ENCODE results near the gene PHF20.
"Not testable (repeated sequence)": the region's sequence is repeated elsewhere in the genome, so short reads cannot be mapped to it uniquely, and the experiment has no call there.

The PHF20 gene

GRCh38 chr20:35899064-35899463 is 127.2 kb downstream of the PHF20 start:
- CTCF ChIA-PET = no interaction called here
- 100% methylated on average over 1 of the region's 3 CpGs for WGBS (ENCODE audit: insufficient coverage)
- no peak for DNase-seq
- no peak overlapping the region for H3K4me3 ChIP-seq (ENCODE audit: control insufficient read depth in 1 of 7, extremely low read depth in 1 of 7, insufficient read depth in 4 of 7, low read depth in 2 of 7, low read length in 6 of 7)
- peaks cover 0 to 3% (median 0%) of the 10 kb centered on the region in 5 experiments for H3K9me3 ChIP-seq (ENCODE audit: control extremely low read depth in 1 of 5, control insufficient read depth in 4 of 5, insufficient read depth in 2 of 5, low read depth in 1 of 5, low read length in 4 of 5)
- POLR2A ChIA-PET = no interaction called here
- H3K4me1 ChIP-seq (ENCODE audit: control extremely low read depth in 1 of 4, control insufficient read depth in 4 of 4, insufficient read depth in 4 of 4, low read length in 3 of 4) = peaks cover 0 to 2% (median 0%) of the 10 kb centered on the region in 4 experiments
- no peak overlapping the region for H3K27ac ChIP-seq (ENCODE audit: insufficient read depth in 1 of 2, low read depth in 1 of 2, low read length in 2 of 2, poor library complexity in 1 of 2, severe bottlenecking in 2 of 2)
- H3K36me3 ChIP-seq (ENCODE audit: control insufficient read depth in 4 of 4, insufficient read depth in 4 of 4, low read length in 3 of 4) = peaks cover 9 to 31% (median 25%) of the 10 kb centered on the region in 4 experiments
- no peaks in the 10 kb centered on the region for H3K27me3 ChIP-seq (replicated peaks in 2 of 5; ENCODE audit: control insufficient read depth in 4 of 5, insufficient read depth in 5 of 5, low read length in 4 of 5)

- DNase-seq = peak in 1 of 3 donors; percentile 15
- peaks cover 15 to 31% (median 26%) of the 10 kb centered on the region in 4 experiments for H3K36me3 ChIP-seq (ENCODE audit: control insufficient read depth in 4 of 4, insufficient read depth in 4 of 4, low read length in 3 of 4)
- H3K4me1 ChIP-seq (ENCODE audit: control extremely low read depth in 1 of 4, control insufficient read depth in 4 of 4, insufficient read depth in 4 of 4, low read length in 3 of 4); H3K27ac ChIP-seq (ENCODE audit: insufficient read depth in 1 of 2, low read depth in 1 of 2, low read length in 2 of 2, poor library complexity in 1 of 2, severe bottlenecking in 2 of 2); H3K9me3 ChIP-seq (ENCODE audit: control extremely low read depth in 1 of 5, control insufficient read depth in 4 of 5, insufficient read depth in 2 of 5, low read depth in 1 of 5, low read length in 4 of 5); H3K27me3 ChIP-seq (replicated peaks in 2 of 5; ENCODE audit: control insufficient read depth in 4 of 5, insufficient read depth in 5 of 5, low read length in 4 of 5); POLR2A ChIA-PET; H3K4me3 ChIP-seq (ENCODE audit: control insufficient read depth in 1 of 7, extremely low read depth in 1 of 7, insufficient read depth in 4 of 7, low read depth in 2 of 7, low read length in 6 of 7): not testable (repeated sequence)
- WGBS (ENCODE audit: insufficient coverage) = 100% methylated on average over 2 of the region's 4 CpGs
- CTCF ChIA-PET = interaction anchor here (0.6 kb wide), 1 partner anchor 58 kb away, joined by 3 read pairs; no protein-coding TSS in a partner anchor
These were observed 129.4 kb downstream of the PHF20 start for GRCh38 chr20:35901230-35901629.

GRCh38 chr20:35901678-35902544 is 130.1 kb downstream of the PHF20 start:
- peaks cover 0 to 2% (median 0%) of the 10 kb centered on the region in 4 experiments for H3K4me1 ChIP-seq (ENCODE audit: control extremely low read depth in 1 of 4, control insufficient read depth in 4 of 4, insufficient read depth in 4 of 4, low read length in 3 of 4)
- H3K4me3 ChIP-seq (ENCODE audit: control insufficient read depth in 1 of 7, extremely low read depth in 1 of 7, insufficient read depth in 4 of 7, low read depth in 2 of 7, low read length in 6 of 7) = no peak overlapping the region
- CTCF ChIA-PET = no interaction called here
- H3K27ac ChIP-seq (ENCODE audit: insufficient read depth in 1 of 2, low read depth in 1 of 2, low read length in 2 of 2, poor library complexity in 1 of 2, severe bottlenecking in 2 of 2) = no peak overlapping the region
- H3K27me3 ChIP-seq (replicated peaks in 2 of 5; ENCODE audit: control insufficient read depth in 4 of 5, insufficient read depth in 5 of 5, low read length in 4 of 5) = no peaks in the 10 kb centered on the region
- POLR2A ChIA-PET = no interaction called here
- H3K9me3 ChIP-seq (ENCODE audit: control extremely low read depth in 1 of 5, control insufficient read depth in 4 of 5, insufficient read depth in 2 of 5, low read depth in 1 of 5, low read length in 4 of 5) = peaks cover 0 to 3% (median 0%) of the 10 kb centered on the region in 5 experiments
- H3K36me3 ChIP-seq (ENCODE audit: control insufficient read depth in 4 of 4, insufficient read depth in 4 of 4, low read length in 3 of 4) = peaks cover 15 to 34% (median 29%) of the 10 kb centered on the region in 4 experiments
- peak in 2 of 3 donors; percentile 16 to 32 for DNase-seq
- WGBS (ENCODE audit: insufficient coverage) = 100% methylated on average over 2 of the region's 4 CpGs

GRCh38 chr20:35902545-35902941 is 130.7 kb downstream of the PHF20 start:
- Histone ChIP-seq H3K27ac (ENCODE audit: insufficient read depth in 1 of 2, low read depth in 1 of 2, low read length in 2 of 2, poor library complexity in 1 of 2, severe bottlenecking in 2 of 2) (no peak overlapping the region), H3K36me3 (ENCODE audit: control insufficient read depth in 4 of 4, insufficient read depth in 4 of 4, low read length in 3 of 4) (peaks cover 17 to 34% (median 32%) of the 10 kb centered on the region in 4 experiments), H3K9me3 (ENCODE audit: control extremely low read depth in 1 of 5, control insufficient read depth in 4 of 5, insufficient read depth in 2 of 5, low read depth in 1 of 5, low read length in 4 of 5) (peaks cover 0 to 3% (median 0%) of the 10 kb centered on the region in 5 experiments), H3K4me1 (ENCODE audit: control extremely low read depth in 1 of 4, control insufficient read depth in 4 of 4, insufficient read depth in 4 of 4, low read length in 3 of 4) (peaks cover 0 to 2% (median 0%) of the 10 kb centered on the region in 4 experiments), H3K4me3 (ENCODE audit: control insufficient read depth in 1 of 7, extremely low read depth in 1 of 7, insufficient read depth in 4 of 7, low read depth in 2 of 7, low read length in 6 of 7) (no peak overlapping the region), H3K27me3 (replicated peaks in 2 of 5; ENCODE audit: control insufficient read depth in 4 of 5, insufficient read depth in 5 of 5, low read length in 4 of 5) (no peaks in the 10 kb centered on the region)
- WGBS (ENCODE audit: insufficient coverage) = no CpG with 5 or more reads among the region's 3 CpGs
- DNase-seq = no peak
- ChIA-PET POLR2A (no interaction called here), CTCF (no interaction called here)

- no peak for DNase-seq
- POLR2A ChIA-PET = no interaction called here
- H3K27ac ChIP-seq (ENCODE audit: insufficient read depth in 1 of 2, low read depth in 1 of 2, low read length in 2 of 2, poor library complexity in 1 of 2, severe bottlenecking in 2 of 2) = no peak overlapping the region
- no peak overlapping the region for H3K4me3 ChIP-seq (ENCODE audit: control insufficient read depth in 1 of 7, extremely low read depth in 1 of 7, insufficient read depth in 4 of 7, low read depth in 2 of 7, low read length in 6 of 7)
- 85% methylated on average over 3 of the region's 3 CpGs for WGBS (ENCODE audit: insufficient coverage)
- no peaks in the 10 kb centered on the region for H3K27me3 ChIP-seq (replicated peaks in 2 of 5; ENCODE audit: control insufficient read depth in 4 of 5, insufficient read depth in 5 of 5, low read length in 4 of 5)
- peaks cover 0 to 3% (median 0%) of the 10 kb centered on the region in 5 experiments for H3K9me3 ChIP-seq (ENCODE audit: control extremely low read depth in 1 of 5, control insufficient read depth in 4 of 5, insufficient read depth in 2 of 5, low read depth in 1 of 5, low read length in 4 of 5)
- peaks cover 0 to 2% (median 0%) of the 10 kb centered on the region in 4 experiments for H3K4me1 ChIP-seq (ENCODE audit: control extremely low read depth in 1 of 4, control insufficient read depth in 4 of 4, insufficient read depth in 4 of 4, low read length in 3 of 4)
- H3K36me3 ChIP-seq (ENCODE audit: control insufficient read depth in 4 of 4, insufficient read depth in 4 of 4, low read length in 3 of 4) = peaks cover 17 to 39% (median 37%) of the 10 kb centered on the region in 4 experiments
- CTCF ChIA-PET = interaction anchor here (0.7 kb wide), 1 partner anchor 24 kb away, joined by 3 read pairs; no protein-coding TSS in a partner anchor
These were observed 132.0 kb downstream of the PHF20 start for GRCh38 chr20:35903843-35904242.

- Histone ChIP-seq H3K36me3 (ENCODE audit: control insufficient read depth in 4 of 4, insufficient read depth in 4 of 4, low read length in 3 of 4) (peaks cover 18 to 36% (median 31%) of the 10 kb centered on the region in 4 experiments), H3K27ac (ENCODE audit: insufficient read depth in 1 of 2, low read depth in 1 of 2, low read length in 2 of 2, poor library complexity in 1 of 2, severe bottlenecking in 2 of 2) (no peak overlapping the region), H3K27me3 (replicated peaks in 2 of 5; ENCODE audit: control insufficient read depth in 4 of 5, insufficient read depth in 5 of 5, low read length in 4 of 5) (no peaks in the 10 kb centered on the region), H3K4me3 (ENCODE audit: control insufficient read depth in 1 of 7, extremely low read depth in 1 of 7, insufficient read depth in 4 of 7, low read depth in 2 of 7, low read length in 6 of 7) (no peak overlapping the region), H3K4me1 (ENCODE audit: control extremely low read depth in 1 of 4, control insufficient read depth in 4 of 4, insufficient read depth in 4 of 4, low read length in 3 of 4) (peaks cover 0 to 2% (median 0%) of the 10 kb centered on the region in 4 experiments), H3K9me3 (ENCODE audit: control extremely low read depth in 1 of 5, control insufficient read depth in 4 of 5, insufficient read depth in 2 of 5, low read depth in 1 of 5, low read length in 4 of 5) (peaks cover 0 to 3% (median 0%) of the 10 kb centered on the region in 5 experiments)
- DNase-seq = no peak
- WGBS (ENCODE audit: insufficient coverage) = 97% methylated on average over 4 of the region's 4 CpGs
- POLR2A ChIA-PET = interaction anchor here (0.6 kb wide), 1 partner anchor 12 kb away, joined by 5 read pairs; no protein-coding TSS in a partner anchor
- CTCF ChIA-PET = no interaction called here
These were observed 133.3 kb downstream of the PHF20 start for GRCh38 chr20:35904982-35905663.
